HG03354 (cell line): ENCODE measurements around the gene IFTAP.
"Not testable (repeated sequence)": the region's sequence is repeated elsewhere in the genome, so short reads cannot be mapped to it uniquely, and the experiment has no call there.

Experiments used
- ATAC-seq: cut with Tn5 transposase; IDR thresholded peaks from one replicate; pipeline ENCODE4 v1.9.1; 2021; ENCODE audit warnings: mild to moderate bottlenecking; ENCODE audit not compliant: unreplicated experiment, poor library complexity, severe bottlenecking

Gene IFTAP

DNA sequence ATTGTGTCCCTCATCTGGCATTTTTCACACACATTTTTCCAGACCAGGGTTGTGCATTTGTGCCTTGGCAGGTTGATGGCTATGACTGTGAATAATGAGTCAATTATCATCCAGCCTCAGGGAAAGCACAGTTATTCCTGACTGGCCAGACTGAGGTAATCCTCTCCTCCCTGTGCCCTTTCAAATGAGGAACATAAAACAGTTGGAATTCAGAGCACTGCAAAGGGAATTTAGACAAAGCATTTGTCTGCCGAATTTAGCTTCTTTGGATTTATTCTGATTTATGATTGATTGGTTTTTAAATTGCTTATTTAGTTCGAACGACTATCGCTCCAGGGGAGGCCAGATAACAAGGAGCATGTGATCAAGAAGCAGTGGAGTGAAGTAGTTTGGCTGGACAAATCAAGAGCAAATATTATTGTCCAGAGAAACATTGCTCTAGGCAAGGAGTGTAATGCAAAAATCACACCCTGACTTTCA, 34.5 kb downstream of the IFTAP start:
- ATAC-seq, result no peak

DNA sequence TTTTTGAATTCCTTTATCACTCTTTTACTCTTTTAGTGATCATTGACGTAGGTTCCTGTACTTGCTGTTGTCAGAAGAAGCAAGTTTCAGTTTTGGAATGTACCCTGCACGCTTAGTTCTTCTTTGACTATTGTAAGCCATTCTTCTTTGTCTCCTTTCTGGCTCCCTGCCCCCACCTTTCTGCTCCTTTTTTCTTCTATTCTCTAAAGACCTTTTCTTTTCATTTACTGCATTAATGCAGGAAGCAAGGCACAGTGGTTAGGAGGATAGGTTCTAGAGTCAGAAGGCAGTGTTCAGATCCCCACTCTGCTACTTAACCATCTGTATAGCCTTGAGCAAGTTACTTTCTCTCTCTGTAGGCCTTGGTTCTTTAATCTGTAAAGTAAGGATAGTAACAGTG, 37.5 kb downstream of the IFTAP start:
- peak; percentile 88 for ATAC-seq

DNA sequence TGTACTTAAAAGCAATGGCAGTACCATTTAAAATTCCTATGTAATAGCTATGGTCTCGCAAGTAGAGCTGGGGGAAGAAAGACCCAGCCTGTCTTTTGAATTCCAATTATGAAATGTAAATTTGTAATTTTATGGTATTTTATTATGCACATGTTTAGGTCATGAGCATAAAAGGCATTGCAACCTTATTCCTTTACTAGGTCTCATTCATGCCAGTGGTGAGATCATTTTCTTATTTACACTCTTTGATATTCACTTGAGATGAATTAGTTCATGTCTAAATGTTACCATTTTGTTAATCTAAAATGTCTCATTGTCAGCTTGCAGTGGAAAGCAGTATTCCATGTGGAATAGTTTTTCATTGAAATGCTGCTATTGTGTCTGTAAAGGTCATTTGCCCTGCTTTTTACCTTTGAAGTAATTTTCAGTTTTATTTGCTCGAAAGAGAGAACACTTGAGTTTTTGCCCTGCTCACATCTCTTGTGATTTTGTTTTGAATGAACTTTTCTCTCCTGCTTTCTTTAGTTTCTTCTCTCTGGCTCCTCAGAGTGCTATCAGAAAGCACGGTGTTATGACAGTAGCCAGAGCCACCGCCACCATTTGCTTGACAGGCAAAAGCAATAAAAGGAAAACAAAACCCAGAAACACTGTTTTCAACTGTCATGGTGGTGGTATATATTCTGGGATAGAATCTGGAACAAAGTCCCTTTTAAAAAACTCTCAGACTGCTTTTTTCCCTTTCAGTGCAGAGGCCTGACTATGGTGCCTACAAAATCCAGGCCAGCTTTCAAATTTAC, 41.0 kb downstream of the IFTAP start:
- ATAC-seq, result no peak

GRCh38 chr11:36638556-36638955, 44.3 kb downstream of the IFTAP start:
- no peak for ATAC-seq

DNA sequence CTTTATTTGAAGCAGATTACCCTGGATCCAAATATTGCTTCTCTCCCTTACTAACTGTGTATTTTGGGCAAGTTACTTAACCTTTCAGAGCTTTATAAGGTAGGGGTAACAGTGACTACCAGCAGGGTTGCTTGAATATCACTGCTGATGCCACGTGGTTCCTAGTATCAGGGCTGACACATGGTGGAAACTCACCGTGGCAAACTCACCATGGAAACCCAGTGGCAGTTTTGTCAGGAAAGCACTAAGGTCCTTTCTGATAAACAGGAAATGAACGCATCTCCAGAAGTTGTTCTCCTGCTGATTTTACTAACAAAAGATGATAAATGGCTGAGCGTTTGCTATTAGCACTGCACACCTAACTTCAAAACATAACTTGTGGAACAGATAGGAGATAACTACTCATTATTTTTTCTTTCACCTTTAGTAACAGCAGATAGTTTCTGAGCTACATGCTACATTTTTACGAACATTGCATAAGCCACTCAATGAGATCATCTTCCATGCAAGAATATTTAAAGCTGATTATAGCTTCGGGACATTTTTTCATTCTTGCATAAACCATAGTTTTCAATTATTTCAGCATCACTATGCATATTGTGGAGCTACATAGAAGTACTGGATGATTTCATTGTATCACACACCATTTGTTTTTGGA, 63.4 kb downstream of the IFTAP start:
- no peak for ATAC-seq

DNA sequence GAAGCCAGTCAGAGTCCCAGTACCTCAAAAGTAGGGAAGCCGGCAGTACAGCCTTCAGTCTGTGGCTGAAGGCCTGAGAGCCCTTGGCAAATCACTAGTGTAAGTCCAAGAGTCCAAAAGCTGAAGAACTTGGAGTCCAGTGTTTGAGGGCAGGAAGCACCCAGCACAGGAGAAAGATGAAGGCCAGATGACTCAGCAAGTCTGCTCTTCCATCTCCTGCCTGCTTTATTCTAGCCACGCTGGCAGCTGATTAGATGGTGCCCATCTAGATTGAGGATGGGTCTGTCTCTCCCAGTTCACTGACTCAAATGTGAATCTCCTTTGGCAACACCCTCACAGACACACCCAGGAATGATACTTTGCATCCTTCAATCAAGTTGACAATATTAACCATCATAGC, 67.1 kb downstream of the IFTAP start:
- ATAC-seq, result not testable (repeated sequence)

DNA sequence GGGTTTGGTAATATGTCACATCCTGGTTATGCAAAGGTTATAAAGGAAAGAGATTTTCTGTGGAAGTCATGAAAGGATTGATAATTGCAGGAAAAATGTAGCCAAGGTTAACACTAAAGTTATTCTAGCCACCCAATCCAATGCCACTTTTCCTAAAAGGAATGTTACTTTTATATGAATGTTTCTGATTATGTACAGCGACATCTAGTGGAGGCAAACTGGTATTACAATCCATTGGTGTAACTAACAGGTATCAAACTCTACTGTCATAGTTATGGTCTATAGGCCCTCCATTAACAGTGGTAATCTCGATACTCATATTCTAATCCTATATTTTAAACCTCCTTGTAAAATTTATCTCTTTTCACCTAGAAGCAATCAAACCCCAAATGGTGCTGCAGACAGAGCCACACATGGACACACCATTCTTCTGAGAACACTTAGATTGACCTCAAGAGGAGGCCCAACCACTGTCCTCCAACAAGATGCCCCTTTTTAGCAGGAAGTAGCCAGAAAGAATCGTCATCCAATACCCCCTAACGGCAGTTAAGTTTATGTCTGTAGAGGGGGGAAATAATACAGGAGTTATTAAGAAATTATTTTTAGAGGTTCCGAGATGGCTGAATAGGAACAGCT, 78.6 kb downstream of the IFTAP start:
- peak; percentile 52 for ATAC-seq

GRCh38 chr11:36679547-36679946, 85.2 kb downstream of the IFTAP start:
- not testable (repeated sequence) for ATAC-seq

DNA sequence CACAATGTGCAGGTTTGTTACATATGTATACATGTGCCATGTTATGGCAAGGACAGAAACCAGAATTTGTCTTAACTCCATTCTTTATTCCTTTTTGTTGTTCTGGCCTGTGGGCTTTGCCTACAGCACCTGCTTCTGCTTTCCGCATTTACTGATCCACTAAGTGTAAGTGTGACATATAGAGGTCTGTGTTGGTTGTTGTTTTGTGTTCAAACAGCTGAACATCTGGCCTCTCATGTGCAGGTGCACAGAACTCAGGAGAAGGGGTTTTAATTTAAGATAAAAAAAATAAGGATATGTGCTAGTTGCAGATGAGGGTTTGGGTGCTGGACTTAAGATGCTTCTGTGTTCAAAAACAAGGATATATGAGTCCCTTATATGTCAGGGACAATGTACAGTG, 89.5 kb downstream of the IFTAP start:
- no peak for ATAC-seq

DNA sequence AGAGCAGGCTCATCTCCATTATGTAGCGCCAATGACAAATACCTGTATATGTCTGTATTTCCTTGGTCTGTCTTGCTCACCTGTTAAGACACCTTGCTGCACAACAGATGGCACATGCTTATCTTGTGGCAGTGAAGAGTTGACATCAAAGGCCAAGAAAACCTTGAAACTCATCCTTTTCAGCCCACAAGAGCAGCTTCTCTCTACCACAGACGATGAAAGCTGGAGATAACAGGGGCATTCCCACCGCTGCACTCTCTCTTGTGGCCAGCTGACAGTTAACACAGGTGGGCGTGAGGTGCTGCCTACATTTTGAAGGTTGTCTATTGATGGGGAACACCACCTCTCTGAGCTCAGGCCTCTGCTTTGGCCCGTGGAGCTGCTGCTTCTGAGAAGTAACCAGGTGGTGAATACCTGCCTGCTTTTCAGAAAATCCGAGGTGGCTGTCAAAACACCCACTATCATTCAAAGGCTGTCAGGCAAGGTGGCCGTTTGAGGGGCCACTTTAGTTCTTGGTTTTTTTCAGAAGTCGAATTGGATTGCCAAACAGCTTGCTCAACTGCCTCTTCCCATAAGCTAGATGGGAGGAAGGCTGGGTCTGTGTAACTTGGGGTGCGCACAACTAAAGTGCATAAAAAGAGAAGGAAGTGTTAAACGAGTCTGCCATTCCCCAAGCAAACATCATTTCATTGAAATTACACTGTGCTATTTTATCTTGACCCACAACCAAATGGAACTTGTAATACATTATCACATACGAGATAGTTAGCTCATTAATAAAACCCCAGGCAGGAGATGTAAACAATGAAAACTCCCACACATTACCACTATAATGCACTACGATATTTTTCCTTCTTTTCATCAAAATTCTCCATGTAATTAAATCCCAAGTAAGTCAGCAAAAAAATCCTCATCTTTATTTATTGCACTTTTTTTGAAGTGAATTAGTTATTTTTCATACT, 90.8 kb downstream of the IFTAP start:
- ATAC-seq, result no peak

DNA sequence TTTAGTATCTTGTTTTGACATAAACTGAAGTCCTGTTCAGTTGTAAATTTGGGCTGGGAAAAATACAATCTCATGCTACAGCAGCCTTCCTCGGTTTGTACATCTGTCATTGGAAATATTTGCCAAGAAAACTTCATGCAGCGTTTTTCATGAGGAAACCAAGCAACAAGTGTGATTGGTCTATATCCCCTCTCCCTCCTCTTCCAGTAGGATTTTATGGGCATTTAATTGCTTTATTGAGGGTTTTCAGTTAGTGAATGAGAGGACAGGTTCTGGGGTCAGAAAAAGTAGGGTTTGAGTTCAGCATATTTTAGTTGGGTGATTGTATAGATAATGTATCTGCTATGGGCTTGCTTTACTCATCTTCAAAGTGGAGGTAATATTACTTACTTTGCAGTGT, 93.8 kb downstream of the IFTAP start:
- ATAC-seq, result no peak

GRCh38 chr11:36688571-36689291, 94.4 kb downstream of the IFTAP start:
- no peak for ATAC-seq

DNA sequence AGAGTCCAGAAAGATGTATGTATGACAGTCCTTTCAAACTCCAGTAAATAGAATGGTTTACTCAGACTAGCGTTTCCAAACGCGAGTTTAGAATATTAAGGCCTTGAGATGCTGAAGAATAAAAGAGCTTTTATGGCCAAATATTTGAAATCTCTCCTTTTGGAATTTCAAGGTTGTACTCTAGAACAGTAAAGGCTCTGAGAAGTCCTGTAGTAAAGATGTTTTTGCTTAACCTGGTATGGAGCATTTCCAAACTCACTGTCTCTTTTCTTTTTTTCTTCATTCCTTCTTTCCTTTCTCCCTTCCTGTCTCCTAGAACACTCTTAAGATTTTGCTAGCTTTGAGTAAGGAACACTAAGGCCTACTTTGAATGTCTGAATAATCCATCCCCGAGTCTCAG, 95.1 kb downstream of the IFTAP start:
- no peak for ATAC-seq

DNA sequence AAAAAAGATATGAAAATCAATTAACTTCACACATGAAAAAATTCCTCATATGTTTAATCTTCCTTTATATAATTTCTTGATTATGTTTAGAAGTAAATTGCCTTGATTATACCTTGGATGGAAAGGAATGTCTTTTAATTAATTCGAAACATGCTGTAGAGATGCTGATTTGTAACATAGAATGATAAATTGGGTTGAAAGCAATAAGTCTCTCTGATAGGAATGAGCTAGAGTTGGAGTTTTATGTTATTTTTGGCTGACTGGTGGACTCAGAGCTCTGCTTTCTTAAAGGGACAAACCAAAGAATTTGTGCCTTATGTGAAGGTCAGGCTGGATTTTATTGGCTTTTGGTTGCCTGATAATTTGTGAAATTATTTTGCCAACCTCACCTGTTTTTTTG, 98.4 kb downstream of the IFTAP start:
- no peak for ATAC-seq

DNA sequence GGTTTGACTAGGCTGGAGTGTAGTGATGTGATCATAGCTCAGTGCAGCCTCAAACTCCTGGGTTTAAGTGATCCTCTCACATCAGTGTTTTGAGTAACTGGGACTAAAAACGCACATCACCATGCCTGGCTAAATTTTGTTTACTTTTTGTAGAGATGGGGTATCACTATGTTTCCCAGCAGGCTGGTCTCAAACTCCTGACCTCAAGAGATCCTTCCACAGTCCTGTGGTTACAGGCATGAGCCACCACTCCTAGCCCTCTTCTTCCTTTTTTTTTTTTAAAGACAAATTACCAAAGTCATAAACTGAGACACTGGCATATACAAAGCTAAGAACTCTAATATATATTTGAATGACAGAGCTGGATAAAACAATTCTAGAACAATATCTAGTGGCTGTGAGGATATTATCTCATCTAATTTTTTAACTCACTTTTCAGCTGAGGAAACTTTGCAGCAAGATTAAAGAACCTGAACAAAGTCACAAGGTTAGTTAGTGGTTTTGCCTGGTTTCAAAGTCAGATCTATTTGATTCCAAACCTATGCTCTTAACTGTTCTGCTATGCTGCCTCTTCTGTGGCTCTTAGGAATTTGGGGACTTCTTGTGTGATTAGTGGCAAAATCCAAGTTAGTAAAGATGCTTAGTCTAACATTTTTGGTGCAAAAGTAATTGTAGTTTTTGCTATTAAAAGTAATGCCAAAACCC, 99.0 kb downstream of the IFTAP start:
- no peak for ATAC-seq

GRCh38 chr11:36695111-36695510, 100.8 kb downstream of the IFTAP start:
- no peak for ATAC-seq

- no peak for ATAC-seq
Observed at GRCh38 chr11:36695571-36695970, 101.3 kb downstream of the IFTAP start.

DNA sequence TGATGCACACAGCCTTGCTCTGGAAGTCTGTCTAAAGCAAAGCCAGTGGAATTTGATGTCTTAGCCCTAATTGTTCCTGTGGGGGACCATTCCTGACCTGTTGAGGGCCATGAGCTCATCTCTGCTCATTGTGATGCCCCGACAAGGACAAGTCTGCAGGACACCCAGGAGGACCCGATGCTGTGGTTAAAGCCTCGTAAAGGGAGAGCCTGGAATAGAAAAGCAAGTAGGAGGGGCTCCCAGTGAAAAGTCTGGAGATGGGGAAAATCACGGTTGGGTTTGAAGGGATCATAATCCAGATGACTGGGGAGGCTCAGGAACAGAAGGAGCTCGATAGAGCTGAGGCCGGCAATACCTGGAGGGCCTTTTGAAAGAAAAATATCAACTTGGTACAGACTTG, 102.2 kb downstream of the IFTAP start:
- no peak for ATAC-seq

GRCh38 chr11:36699271-36699670, 105.0 kb downstream of the IFTAP start:
- ATAC-seq, result no peak
